Endothelial cell of coronary artery (primary cell): ENCODE measurements around the gene ARHGEF4. TPM values are rescaled to one million over a fixed set of nuclear protein-coding genes. Genes with fewer than 3 reads are reported as not detected.

Source experiments
- total RNA-seq: library from RNA; depleted of rRNA; stranded (reverse); fragments of >200 nt; gene quantifications from 2 replicates; pipeline ENCODE4 v1.2.3, GENCODE V29; 2014

Gene ARHGEF4
- 0.09 and 0.85 TPM in 2 replicates for total RNA-seq

GRCh38 chr2:130836501-130837174 lies at the start of gene ARHGEF4:
Gene ARHGEF4 (plus strand): TSS chr2:130836914. CDS start chr2:130836954, 40 bp downstream.

DNA sequence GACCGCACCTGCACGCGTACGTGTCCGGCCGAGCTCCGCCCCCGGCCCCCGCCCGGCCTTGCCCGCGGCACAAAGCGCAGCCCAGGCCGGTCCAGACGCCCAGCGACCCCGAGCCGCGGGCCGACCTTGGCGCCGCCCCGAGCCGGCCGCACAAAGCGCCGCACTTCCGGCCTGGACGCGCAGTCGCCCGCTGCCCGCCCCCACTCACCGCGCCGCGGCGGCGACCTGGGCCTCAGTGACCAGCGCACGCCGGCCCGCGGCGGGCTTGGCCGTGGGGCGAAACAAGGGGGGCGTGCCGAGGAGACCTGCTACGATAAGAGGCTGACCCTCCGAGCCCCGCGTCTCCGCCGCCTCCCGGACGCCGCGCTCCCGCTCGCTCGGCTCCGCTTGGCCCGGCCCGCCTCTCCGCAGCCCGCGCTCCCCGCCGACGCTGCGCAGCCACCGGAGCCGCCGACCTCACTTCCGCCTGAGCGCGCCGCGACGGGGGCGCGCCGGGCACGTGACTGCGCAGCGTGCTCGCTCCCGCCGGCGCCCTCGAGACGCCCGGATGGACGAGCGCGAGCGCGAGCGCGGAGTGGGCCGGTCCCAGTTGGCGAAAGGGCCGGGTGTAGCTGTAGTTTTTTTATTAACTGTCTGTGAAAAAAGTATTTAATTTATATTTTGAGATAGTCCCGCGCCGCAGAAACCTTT lies 256.4 kb downstream of the ARHGEF4 start, which contains the start of gene FAM168B:
Gene FAM168B (minus strand): TSS at position 455 of the 690 bp plus-strand sequence. CDS start 10,814 bp downstream, outside the sequence.

Other genes with a start within 250 kb of the ARHGEF4 start
- gene CFC1, start 237.3 kb upstream of the ARHGEF4 start, total RNA-seq, result not detected in 2 replicates
- gene POTEJ, start 225.5 kb upstream of the ARHGEF4 start, total RNA-seq, result 0.09 TPM in 2 replicates
- not detected in 2 replicates for gene GPR148, start 107.8 kb upstream of the ARHGEF4 start, total RNA-seq
- not detected in 2 replicates for gene AMER3, start 81.4 kb upstream of the ARHGEF4 start, total RNA-seq